GM21619 (cell line): Measurements from ENCODE around the gene TENM3.

ENCODE experiments used
- ATAC-seq: cut with Tn5 transposase; IDR thresholded peaks from one replicate; pipeline ENCODE4 v1.9.1; 2021; ENCODE audit not compliant: unreplicated experiment

Gene TENM3

GRCh38 chr4:182252220-182252619 lies 9.0 kb downstream of the TENM3 start:
- ATAC-seq, result no peak

GRCh38 chr4:182254026-182254780 lies 11.0 kb downstream of the TENM3 start:
- ATAC-seq, result no peak

- ATAC-seq, result no peak
Measured at GRCh38 chr4:182255441-182256190, 12.4 kb downstream of the TENM3 start.

GRCh38 chr4:182257016-182257415 lies 13.8 kb downstream of the TENM3 start:
- ATAC-seq, result no peak

GRCh38 chr4:182257503-182257902 lies 14.3 kb downstream of the TENM3 start:
- no peak for ATAC-seq

GRCh38 chr4:182258441-182259000 lies 15.3 kb downstream of the TENM3 start:
- no peak for ATAC-seq

- no peak for ATAC-seq
Measured at GRCh38 chr4:182261651-182262223, 18.5 kb downstream of the TENM3 start.

GRCh38 chr4:182263562-182263961 lies 20.4 kb downstream of the TENM3 start:
- no peak for ATAC-seq

GRCh38 chr4:182264139-182264752 lies 21.0 kb downstream of the TENM3 start:
- ATAC-seq, result no peak

- no peak for ATAC-seq
Measured at GRCh38 chr4:182265881-182266280, 22.7 kb downstream of the TENM3 start.

- no peak for ATAC-seq
Measured at GRCh38 chr4:182267048-182267447, 23.8 kb downstream of the TENM3 start.

- ATAC-seq, result no peak
Measured at GRCh38 chr4:182268966-182269365, 25.8 kb downstream of the TENM3 start.

GRCh38 chr4:182271731-182272130 lies 28.5 kb downstream of the TENM3 start:
- ATAC-seq, result no peak

- no peak for ATAC-seq
Measured at GRCh38 chr4:182272151-182272550, 28.9 kb downstream of the TENM3 start.

GRCh38 chr4:182273191-182273935 lies 30.2 kb downstream of the TENM3 start:
- no peak for ATAC-seq

GRCh38 chr4:182276210-182277109 lies 33.3 kb downstream of the TENM3 start:
- no peak for ATAC-seq

GRCh38 chr4:182277377-182277776 lies 34.2 kb downstream of the TENM3 start:
- ATAC-seq, result no peak

- ATAC-seq, result no peak
Measured at GRCh38 chr4:182278729-182279128, 35.5 kb downstream of the TENM3 start.

- ATAC-seq, result no peak
Measured at GRCh38 chr4:182280436-182281111, 37.4 kb downstream of the TENM3 start.
